HTERT RPE-1 (cell line): ENCODE measurements around the gene EYS.
"Not testable (repeated sequence)": the region's sequence is repeated elsewhere in the genome, so short reads cannot be mapped to it uniquely, and the experiment has no call there.

ENCODE experiments used
- in situ Hi-C: fragments of 300-500 bp; cut with MboI; formaldehyde crosslinking; loops from 4 replicates; pipeline ENCODE4 v1.14.3; 2020; ENCODE audit warnings: low sequenced_read_pairs

The EYS gene

DNA sequence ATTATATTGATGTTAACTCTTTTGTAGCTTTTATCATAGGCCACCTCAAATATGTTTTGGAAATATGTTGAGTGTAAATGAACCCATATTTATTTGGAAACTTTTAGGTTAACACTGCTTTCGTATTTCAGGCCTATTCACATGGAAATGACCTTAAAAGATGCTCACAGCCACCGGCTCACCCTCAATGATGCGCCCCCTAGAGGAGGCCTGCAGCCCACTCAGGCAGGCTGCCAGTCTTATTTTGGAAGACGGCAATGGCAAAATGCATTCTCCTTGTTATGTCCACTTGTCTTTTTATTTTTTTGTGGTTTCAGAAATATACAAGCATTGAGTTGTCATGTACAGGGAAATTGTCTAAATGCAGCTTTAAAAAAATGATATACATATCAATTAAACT lies 1201.7 kb downstream of the EYS start:
- in situ Hi-C loops: no loop called here

GRCh38 chr6:64504503-64504902 lies 1202.5 kb downstream of the EYS start:
- in situ Hi-C loops: no loop called here

- in situ Hi-C loops: no loop called here
These were observed 1204.2 kb downstream of the EYS start for GRCh38 chr6:64502801-64503200.

DNA sequence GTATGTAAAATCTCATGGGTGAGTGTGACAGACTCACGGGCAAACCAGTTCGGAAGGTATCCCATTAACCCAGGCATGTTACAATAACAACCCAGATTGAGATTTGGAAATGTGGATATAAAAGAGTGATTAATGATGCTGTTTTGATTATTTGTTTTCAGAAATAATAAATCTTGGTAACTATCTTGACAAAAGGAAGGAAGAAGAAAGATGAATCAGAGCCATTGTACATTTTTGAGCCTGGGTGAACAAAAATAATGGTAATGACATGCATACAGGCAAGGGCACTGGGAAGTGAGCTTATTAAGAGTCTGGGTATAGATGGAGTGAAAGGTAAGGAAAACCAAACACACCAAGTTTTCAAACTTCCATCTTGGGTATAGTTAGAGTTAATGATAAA lies 1209.4 kb downstream of the EYS start:
- in situ Hi-C loops: no loop called here

DNA sequence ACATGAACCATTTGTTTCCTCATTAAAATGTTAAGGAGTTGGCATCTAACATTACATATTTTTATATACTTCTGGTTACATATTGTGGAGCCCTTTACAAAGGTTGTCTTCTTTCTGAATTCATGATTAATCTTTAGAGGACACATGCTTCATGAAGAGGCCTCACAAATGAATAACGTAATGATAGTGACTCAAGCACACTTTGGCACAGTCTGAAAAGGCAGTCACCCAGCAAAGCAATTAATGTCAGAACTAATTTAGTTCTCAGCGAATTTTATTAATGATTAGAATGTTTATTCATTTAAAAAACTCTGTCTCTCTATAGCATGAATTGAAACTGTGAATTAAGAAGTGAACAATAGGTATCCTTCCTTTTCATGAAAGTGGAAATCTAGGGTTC lies 1217.3 kb downstream of the EYS start:
- in situ Hi-C loops: no loop called here

DNA sequence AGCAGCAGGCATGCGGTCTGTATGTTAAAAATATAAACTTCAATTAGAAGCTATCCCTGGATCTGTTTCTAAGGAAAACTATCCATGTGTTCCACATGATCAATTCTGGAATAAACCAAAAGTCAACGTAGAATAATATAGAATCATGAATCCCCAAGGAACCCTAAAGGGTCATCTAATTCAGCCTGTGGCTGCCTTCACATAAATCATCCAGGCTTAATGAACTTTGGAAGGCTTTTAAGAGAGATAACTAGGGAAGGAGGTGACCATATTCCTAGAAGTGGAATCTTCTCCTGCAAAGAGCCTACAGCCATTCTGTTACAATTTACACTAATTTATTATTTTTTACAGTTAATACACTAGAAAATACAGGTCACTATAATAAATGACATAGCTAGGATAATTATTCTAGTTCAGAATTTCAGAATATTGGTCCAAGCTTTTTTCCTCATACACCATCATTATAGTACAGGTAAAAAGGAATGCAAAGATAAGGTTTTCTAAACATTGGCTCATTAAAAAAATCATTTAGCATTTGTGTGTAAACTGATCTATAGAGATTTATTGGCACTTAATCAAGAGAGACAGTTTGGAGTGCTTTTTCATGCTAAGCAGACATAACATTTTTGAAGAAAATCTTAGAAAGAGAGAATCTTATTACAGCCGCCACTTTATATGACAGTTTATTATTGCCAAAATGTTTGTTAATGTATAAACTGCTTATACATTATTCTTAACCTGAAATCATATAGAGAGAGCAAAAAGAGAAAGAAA lies 1220.3 kb downstream of the EYS start:
- in situ Hi-C loops: no loop called here

DNA sequence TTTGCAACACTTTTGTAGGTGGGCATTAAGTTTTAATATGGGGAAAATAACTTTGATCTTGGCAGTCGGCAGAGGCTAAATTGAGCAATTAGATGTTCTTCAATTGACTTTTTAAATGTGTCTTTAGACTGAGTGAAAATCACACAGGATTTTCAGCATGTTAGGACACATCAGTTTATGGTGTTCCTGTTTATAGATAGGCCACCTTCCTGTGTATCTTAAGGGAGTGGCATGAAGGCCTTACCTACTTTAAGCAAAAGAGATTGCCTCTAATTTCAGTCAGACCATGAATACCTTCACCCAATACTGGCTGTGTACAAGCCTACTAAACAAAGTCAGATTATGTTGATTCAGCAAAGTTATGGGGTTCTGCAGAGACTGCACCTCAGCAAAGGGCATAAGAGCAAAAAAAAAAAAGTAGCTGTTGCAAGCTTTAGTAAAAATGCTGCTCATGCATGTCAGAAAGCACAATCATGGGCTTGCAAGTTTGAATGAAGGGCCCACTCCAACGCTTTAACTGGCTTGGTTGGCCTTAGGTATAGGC lies 1223.0 kb downstream of the EYS start:
- in situ Hi-C loops: no loop called here

DNA sequence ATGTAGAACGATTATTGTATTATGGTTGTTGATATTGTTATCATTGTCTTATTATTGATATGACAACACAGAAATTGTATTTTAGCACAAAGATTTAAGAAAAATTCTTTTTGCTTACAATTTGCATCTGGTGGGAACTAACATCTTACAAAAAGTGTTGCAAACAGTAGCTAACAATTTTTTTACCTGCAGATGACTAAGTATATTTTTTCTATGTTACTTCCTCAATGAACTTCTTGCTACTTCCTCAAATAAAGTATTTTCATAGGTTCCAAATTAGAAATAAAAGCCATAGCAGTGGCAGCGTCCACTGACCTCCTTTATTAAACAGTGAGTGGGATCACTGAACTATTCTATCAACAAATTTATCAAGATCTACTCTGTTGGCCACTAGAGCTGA lies 1224.4 kb downstream of the EYS start:
- in situ Hi-C loops: no loop called here

- in situ Hi-C loops: no loop called here
These were observed 1227.9 kb downstream of the EYS start for GRCh38 chr6:64479134-64479533.

- in situ Hi-C loops: no loop called here
These were observed 1229.6 kb downstream of the EYS start for GRCh38 chr6:64477391-64477790.

GRCh38 chr6:64476935-64477334 lies 1230.1 kb downstream of the EYS start:
- in situ Hi-C loops: no loop called here

DNA sequence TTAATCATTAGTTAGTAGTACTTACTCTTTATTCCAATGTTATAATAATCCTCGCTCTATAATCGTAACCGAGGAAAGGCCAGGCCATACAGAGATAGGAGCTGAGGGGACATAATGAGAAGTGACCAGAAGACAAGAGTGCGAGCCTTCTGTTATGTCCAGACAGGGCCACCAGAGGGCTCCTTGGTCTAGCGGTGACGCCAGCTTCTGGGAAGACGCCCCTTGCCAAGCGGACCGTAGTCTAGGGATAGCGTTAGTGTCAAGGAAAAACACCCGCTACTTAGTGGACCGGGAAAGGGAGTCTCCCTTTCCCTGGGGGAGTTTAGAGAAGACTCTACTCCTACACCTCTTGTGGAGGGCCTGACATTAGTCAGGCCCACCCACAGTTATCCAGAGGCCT lies 1237.6 kb downstream of the EYS start:
- in situ Hi-C loops: not testable (repeated sequence)

DNA sequence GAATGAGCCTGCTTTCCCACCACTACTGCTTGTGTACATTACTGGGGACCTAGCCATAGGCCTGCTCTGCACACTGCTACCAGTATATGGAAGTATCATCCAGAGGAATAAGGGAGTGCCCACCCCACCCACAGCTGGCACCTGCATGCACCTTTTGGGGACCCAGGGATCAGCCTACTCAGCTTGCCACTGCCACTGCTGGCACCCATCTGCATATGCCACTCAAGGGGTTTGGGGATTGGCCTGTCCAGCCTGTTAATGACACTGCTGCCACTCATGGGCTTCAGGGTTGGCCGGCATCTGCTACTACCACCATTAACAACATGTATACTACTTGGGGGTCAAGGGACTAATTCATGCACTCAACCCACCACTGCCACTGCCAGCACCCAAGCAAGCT lies 1239.4 kb downstream of the EYS start:
- in situ Hi-C loops: no loop called here

DNA sequence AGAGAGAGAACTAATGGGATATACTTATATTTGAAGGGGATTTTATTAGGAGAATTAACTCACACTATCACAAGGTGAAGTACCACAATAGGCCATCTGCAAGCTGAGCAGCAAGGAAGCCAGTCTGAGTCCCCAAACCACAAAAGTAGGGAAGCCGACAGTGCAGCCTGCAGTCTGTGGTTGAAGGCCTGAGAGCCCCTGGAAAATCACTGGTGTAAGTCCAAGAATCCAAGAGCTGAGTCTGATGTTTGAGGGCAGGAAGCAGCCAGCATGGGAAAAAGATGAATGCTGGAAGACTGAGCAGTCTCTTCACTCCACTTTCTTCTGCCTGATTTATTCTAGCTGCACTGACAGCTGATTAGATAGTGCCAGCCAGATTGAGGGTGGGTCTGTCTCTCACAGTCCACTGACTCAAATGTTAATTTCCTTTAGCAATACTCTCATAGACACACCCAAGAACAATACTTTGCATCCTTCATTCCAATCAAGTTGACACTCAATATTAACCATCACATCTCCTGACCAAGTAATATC lies 1247.5 kb downstream of the EYS start:
- in situ Hi-C loops: no loop called here

DNA sequence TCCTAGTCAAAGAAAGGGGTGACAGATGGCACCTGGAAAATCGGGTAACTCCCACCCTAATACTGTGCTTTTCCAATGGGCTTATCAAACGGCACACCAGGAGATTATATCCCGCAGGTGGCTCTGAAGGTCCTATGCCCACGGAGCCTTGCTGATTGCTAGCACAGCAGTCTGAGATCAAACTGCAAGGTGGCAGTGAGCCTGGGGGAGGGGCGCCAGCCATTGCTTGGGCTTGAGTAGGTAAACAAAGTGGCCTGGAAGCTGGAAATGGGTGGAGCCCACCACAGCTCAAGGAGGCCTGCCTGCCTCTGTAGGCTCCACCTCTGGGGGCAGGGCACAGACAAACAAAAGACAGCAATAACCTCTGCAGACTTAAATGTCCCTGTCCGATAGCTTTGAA lies 1258.9 kb downstream of the EYS start:
- in situ Hi-C loops: not testable (repeated sequence)

GRCh38 chr6:64445038-64445437 lies 1262.0 kb downstream of the EYS start:
- in situ Hi-C loops: no loop called here

DNA sequence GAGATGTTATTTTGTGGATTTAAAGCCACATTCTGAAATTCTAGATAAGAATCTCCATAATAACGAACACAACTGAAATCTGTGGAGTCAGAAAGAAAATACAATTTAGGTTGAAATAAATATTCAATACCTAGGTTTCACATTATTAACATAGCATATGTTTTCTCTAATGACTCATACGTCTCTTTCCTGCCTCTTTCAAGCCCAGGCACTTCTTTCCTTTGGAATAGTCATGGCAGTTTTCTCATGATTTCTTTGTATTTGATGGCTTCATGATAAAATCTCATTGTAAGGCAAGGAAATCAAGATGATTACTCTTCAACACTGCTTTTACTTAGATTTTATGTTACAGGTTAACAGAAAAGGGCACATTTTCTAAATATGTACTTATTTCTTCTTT lies 1267.8 kb downstream of the EYS start:
- in situ Hi-C loops: no loop called here

DNA sequence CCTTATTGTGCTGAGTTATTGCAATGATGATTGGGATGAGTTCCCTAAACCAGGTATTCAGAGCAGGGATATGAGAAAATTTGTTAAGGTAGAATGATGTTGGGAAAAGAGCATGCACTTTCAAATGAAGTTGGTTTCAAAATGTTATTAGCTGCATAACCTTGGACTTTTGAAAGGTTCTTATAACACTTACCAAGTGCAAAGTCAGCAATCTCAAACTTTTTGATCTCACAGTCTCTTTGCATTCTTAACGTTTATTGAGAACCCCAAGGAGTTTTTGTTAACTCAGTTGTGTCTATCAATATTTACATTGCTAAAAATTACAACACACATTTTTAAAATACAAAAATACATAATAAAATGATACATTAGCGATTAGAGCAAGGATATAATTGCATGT lies 1269.0 kb downstream of the EYS start:
- in situ Hi-C loops: no loop called here

DNA sequence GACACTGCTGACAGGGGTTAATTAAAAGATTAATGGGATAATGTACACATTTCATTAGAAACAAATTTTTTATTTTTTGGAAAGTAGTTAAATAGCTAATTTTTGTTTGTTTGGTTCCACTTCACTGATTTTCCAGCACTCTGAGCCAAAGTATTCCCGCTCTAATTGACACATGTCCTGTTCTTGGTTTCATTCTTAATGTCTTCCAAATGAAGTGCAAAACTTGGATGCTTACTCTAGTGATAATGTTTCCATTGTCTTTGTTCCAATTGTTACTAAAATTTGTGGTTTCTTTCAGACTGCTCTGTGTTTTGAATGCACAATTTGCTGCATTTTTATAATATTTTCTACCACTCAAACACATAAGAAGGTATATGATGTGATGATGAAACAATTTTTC lies 1277.1 kb downstream of the EYS start:
- in situ Hi-C loops: no loop called here

- in situ Hi-C loops: no loop called here
These were observed 1278.8 kb downstream of the EYS start for GRCh38 chr6:64428186-64428585.

DNA sequence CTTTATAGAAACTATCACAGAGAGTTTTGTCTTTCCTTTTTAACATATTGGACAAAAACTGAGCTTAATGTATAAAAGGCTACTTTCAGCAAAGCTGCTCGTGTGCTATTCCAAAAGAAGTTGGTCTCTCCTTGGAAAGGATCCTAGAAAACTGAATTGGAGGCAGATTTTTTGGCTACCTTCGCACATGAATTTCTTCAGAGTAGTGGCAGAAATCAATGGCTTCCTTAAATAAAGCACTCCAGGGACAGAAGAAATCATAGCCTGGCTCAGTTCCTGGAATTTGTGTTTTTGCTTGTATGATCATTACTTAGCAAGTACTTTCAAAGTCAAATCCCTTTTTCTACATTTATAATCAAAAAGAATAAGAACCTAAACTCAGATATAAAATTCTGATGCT lies 1291.1 kb downstream of the EYS start:
- in situ Hi-C loops: no loop called here

- in situ Hi-C loops: no loop called here
These were observed 1295.8 kb downstream of the EYS start for GRCh38 chr6:64411226-64411625.

DNA sequence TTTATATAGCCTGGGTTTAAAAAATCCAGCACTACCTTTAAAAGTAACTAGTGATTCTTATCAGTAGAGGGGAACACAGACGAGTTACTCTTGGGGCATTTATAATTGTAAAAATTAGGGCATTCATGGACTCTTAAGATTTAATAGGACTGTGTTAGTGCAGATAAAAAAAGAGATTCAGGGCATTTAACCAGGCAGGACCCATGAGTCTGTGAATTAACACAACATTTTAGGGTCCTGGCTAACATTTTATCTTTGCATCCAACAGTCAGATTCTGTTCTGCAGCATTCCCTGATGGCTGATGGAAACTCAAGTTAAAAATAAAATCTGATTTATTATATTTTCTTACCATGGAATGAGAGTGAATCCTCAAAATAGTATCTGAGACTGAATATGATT lies 1297.1 kb downstream of the EYS start:
- in situ Hi-C loops: no loop called here
